HG03097 (cell line): ENCODE results near the gene UBE3D.
"Not testable (repeated sequence)": the region's sequence is repeated elsewhere in the genome, so short reads cannot be mapped to it uniquely, and the experiment has no call there.

Source experiments
- ATAC-seq: cut with Tn5 transposase; IDR thresholded peaks from one replicate; pipeline ENCODE4 v1.9.1; 2021; ENCODE audit not compliant: unreplicated experiment, low FRiP score

UBE3D gene

DNA sequence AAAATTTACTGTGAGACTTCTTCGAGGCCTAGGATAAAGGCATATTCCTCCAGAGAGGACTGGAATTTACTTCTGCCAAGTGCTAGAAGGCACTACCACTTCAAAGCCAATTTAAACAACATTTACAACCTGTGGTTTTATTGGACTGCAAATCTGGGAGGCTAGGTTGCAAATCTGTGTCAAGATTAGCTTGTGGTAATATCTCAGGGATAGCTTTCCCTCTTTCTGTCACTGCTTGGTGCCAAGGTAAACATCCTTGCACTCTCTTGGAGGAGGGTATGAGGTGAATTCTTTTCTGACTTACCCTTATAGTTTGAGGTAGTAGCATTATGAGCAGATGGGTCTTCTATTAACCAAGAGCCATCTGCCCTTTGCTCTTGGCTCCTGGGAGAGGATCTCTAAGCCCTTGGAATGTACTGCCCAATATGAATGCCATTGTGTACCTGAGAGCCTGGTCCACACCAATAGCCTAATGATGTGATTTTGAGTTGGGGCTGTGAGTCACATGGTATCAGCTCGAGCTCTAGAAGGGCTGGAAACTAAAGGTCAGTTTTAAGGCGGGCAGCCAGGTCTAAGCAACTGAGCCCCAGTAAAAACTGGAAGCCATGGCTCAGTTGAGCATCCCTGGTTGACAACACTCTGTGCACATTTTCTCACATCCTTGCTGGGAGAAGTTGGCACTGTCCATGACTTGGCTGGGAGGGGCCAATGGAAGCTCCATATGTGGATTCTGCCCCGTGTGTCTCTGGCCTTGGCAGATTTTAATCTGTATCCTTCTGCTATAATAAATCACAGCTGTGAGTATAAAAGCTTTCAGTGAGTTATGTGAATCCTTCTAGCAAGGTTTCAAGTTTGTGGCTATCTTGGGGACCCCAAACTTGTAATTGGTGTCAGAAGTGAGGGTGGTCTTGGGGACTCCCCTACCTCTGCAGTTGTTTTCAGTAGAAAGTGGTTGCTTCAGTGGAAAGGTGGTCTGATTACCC is 188.1 kb downstream of the UBE3D start:
- ATAC-seq = no peak

DNA sequence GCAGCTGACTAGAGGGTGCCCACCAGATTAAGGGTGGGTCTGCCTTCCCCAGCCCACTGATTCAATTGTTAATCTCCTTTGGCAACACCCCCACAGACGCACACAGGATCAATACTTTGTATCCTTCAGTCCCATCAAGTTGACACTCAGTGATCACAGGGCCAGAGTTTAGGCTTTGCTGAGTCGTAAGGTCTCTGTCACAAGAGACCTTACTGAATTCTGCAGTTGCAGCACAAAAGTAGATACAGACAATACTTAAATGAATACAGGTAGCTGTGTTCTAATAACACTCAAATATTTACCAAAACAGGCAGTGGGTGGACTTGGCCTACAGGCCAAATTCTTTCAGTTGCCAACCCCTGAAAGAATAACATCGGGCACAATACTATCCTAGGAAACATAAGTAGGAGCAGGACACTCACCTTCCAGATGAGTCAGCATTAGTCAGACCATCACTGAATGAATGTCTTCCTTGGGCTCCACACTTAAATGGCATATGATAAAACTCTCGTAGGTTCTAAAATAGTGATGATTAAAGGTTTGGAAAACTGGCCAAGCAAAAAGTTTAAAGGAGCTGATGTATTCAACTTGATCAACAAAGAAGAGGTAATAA is 190.0 kb downstream of the UBE3D start:
- ATAC-seq = no peak

GRCh38 chr6:82874867-82875266 is 190.8 kb downstream of the UBE3D start:
- no peak for ATAC-seq

DNA sequence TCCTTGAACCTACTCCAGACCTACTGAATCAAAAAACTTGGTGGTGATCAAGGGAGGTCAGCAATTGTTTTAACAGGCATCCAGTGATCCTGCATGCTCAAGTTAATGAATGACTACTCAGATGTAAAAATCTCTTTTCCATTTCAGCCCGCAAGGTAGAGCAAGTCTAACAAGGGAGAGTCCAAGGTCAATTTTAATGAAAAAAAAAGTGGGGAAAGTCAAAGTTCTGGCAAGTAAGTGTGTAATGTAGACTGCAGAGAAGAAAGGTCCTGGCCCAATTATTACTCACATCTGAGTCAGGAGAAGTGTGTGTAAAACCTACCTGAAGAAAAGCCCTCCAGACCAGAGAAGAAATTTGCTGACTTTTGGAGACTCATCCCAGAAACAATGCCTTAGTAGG is 193.5 kb downstream of the UBE3D start:
- no peak for ATAC-seq

GRCh38 chr6:82870582-82871172 is 195.0 kb downstream of the UBE3D start:
- no peak for ATAC-seq

- no peak for ATAC-seq
Measured at GRCh38 chr6:82869493-82869892, 196.1 kb downstream of the UBE3D start.

- ATAC-seq = no peak
Measured at GRCh38 chr6:82867946-82868345, 197.7 kb downstream of the UBE3D start.

DNA sequence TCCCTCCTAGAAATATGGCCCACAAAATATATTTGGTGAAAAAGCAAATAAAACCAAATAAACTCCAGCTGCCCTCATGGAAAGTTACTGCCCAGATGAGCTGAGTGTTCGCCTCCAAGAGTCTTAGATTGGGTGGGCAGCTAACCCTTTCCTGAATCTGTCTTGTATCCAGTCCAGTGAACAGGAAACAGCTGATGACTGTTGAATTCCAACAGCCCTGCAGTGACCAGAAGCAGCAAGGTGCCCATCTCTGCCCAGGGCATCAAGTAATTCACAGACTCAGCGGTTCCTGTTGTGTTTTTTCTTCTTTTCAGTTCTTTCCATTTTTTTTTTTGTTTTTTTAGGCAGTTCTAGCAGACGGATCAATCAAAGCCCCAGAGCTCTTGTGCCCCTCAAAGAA is 199.2 kb downstream of the UBE3D start:
- ATAC-seq = no peak

GRCh38 chr6:82865461-82865860 is 200.2 kb downstream of the UBE3D start:
- ATAC-seq = no peak

- ATAC-seq = no peak
Measured at GRCh38 chr6:82863781-82864180, 201.9 kb downstream of the UBE3D start.

DNA sequence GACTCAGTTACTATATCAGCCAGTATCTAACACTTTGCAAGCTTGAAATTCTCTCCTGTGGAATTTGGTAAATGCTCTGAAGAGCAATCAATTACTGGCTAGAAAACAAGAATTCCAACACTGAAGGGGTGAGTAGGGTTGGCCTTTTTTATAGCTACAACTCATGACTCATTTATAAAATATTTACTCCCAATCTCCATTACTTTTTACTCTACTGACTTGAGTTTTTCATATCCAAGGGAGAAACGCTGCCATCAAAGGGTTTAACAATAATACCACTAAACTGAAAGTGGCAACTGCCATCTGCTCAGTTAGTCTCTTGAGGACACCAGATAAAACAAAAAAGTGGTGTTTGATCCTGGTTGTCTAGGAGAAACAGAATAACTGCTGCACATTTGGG is 203.1 kb downstream of the UBE3D start:
- ATAC-seq = no peak

GRCh38 chr6:82861121-82861520 is 204.5 kb downstream of the UBE3D start:
- ATAC-seq = no peak

GRCh38 chr6:82856077-82856476 is 209.6 kb downstream of the UBE3D start:
- ATAC-seq = not testable (repeated sequence)

DNA sequence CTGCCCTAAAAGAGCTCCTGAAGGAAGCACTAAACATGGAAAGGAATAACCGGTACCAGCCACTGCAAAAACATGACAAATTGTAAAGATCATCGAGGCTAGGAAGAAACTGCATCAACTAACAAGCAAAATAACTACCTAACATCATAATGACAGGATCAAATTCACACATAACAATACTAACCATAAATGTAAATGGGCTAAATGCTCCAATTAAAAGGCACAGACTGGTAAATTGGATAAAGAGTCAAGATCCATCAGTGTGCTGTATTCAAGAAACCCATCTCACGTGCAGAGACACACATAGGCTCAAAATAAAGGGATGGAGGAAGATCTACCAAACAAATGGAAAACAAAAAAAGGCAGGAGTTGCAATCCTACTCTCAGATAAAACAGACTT is 212.7 kb downstream of the UBE3D start:
- ATAC-seq = not testable (repeated sequence)

DNA sequence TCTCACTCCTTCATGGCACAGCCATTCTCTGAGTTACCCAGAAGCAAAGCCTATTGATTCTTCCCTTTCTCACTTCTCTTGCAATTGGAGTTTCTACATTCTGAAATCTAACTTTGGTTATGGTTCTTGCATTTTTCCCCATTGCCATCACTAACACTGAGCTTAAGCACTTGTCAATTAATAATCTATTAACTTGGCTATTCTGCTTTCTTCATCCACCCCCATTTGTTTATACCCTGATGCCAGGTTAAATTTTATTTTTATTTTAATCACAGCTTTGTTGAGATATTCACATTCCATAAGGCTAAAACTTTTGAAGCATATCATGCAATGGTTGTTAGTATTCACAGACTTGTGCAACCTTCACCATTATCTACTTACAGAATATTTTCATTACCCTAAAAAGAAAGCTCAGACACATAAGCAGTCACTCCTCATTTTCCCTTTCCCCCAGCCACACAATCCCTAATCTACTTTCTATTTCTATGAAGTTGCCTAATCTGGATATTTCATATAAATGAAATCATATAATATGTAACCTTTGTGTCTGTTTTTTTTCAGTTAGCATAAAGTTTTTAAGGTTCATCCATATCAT is 222.3 kb downstream of the UBE3D start:
- no peak for ATAC-seq

DNA sequence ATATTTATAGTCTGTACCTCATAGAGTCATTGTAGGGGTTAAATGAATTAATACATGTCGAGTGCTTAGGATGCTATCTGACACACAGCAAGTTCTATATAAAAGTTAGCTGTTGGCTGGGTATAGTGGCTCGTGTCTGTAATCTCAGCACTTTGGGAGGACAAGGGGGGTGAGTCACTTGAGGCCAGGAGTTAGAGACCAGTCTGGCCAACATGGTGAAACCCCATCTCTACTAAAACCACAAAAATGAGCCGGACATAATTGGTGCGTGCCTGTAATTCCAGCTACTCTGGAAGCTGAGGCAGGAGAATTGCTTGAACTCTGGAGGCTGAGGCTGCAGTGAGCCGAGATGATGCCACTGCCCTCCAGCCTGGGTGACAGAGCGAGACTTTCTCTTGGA is 222.9 kb downstream of the UBE3D start:
- no peak for ATAC-seq
